DMS79 treated with DMSO at 0.1 percent for 48 hours (cell line): ENCODE results near the gene DOHH.

ENCODE experiments used
- DNase-seq: peaks from one replicate; lab custom pipeline; 2025; lab: John Stamatoyannopoulos, UW

The DOHH gene

DNA sequence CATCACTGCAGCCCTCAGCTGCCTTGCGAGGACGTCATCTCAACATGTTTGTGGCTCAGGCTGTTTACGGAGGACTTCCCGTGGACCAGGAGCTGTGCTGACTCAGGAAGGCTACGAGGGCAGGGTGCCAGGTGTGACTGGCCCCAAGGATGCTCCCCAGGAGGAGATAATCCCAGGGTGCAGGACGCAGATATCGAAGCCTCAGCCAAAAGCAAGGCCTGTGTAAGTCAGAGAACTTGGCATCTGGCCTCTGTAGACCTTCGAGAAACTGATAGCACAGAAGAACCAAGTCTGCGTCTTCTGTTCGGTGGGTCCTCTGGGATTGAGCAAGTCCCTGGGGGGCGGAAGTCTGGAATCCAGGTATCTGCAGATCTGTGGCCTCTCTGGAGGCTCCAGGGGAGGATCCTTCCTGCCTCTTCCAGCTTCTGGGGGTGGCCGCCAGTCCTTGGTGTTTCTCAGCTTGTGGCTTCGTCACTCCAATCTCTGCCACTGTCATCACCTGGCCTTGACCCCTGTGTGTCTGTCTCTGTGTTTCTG, 2.6 kb upstream of the DOHH start:
- DNase-seq, result no peak

GRCh38 chr19:3501780-3502179, 1.3 kb upstream of the DOHH start:
- no peak for DNase-seq

DNA sequence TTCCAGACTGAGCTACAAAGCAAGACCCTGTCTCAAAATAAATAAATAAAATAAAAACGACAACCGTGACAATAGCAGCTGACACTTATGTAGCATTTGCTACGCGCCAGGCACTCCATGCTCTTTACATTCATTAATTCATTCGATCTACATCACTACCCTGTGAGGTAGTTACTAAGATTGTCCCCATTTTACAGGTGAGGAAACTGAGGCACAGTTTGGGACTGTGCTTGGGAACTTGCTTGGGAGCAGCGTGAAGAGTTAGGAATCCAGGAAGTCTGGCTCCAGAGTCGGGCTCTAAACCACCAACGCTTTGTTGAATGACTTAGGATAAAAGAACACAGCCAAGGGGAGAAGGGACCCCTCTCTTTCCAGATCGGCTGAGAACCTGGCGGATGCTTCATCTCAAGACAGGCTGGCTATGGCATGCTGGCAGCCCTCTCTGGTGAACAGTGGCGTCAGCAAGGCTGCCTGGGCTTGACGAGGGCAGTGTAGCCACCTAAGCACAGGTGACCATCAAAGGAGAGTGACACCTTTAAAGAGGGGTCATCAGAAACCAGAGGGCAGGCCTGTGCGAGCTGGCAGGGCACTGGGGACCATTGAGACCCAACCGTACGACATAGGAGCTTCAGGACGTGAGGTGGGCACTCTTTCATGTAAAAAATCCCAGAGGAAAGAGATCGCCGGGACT, 591 bp downstream of the DOHH start:
- no peak for DNase-seq

- no peak for DNase-seq
Measured at GRCh38 chr19:3497757-3498520, 2.5 kb downstream of the DOHH start.

DNA sequence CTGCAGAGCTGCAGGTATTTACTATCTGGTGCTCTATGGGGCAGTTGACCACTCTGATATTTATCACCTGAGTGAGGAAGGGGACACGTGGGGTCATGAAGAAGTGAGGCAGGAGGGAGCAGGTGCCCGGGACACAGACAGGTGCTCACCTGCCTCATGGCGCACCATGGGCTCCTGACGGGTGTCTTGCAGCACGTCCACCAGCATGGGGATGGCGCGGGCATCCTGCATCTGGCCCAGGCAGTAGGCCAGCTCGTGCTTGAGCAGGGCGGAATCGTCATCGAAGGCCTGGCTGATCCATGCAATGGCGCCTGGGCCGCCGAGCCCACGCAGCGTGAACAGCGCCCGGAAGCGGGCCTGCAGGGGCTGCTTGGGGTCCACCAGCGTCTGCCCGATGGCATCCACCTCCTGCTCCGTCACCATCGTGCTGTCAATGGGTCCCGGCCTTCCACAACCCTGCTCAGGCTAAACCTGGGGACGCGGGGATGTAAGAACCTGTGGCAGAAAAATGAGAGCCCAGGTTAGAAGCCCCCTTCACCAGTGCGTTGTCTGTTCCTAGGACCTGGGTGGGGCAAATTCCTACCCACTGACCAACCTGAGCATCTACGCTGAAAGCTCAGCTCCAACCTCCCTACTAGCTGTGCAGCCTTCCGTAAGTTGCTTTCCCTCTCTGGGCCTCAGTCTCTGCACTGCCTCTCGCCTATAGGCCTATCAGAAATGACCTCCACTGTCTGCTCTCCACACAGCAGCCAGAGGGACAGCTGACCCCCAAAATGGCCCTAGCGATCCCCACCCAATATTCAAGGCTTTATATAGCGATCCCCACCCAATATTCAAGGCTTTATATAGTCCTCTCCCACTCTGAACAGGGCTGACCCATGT, 3.8 kb downstream of the DOHH start:
- DNase-seq, result no peak

GRCh38 chr19:3494559-3494958, 5.9 kb downstream of the DOHH start:
- no peak for DNase-seq

GRCh38 chr19:3494051-3494450, 6.4 kb downstream of the DOHH start:
- DNase-seq, result no peak

GRCh38 chr19:3493651-3494050, 6.8 kb downstream of the DOHH start:
- DNase-seq, result no peak

DNA sequence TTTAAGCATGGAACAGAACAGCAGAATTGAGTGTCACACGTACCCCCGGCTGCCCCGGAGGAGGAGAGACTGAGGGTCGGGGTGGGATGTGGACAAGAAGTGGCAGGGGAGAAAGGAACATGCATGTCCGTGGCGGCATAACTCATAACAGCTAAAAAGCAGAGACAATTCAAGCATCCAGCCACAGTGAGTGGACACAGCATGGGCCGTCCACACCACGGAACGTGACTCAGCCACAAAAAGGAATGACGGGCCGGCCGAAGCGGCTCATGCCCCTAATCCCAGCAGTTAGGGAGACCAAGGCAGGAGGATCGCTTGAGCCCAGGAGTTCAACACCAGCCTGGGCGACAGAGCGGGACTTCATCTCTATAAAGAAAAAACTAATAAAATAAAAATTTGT, 7.6 kb downstream of the DOHH start:
- no peak for DNase-seq

DNA sequence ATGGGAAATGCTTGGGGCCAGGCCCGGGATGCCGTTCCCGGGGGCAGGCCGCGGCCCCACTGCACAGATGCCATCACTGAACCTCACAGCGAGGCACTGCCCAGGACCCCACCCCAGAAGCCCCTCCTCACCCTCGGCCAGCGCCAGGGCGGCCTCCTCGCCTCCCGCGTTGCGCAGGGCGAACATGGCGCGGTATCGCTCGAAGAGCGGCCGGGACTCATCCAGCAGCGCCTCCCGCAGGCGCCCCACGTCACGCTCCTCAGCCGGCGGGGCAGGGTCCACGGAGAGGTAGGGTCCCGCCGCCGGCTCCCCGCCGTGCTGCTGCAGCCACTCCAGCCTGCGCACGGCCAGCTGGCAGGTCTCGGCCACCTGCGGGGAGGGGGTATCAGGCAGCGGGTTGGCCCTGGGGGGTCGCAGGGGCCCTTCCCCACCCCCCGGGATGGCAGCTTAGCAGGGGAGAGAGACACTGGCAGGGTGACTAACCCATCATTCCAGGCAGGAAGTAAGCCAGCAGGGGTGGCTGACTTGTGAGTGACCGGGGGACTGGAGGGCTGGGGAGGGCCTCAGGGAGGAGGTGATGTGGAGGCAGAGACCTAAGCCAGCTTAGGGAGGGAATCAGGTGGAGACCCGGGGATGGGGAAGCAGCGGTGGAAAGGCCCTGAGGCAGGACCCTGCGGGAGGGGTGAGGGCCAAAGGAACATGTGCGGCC, 8.2 kb downstream of the DOHH start:
- DNase-seq, result no peak

DNA sequence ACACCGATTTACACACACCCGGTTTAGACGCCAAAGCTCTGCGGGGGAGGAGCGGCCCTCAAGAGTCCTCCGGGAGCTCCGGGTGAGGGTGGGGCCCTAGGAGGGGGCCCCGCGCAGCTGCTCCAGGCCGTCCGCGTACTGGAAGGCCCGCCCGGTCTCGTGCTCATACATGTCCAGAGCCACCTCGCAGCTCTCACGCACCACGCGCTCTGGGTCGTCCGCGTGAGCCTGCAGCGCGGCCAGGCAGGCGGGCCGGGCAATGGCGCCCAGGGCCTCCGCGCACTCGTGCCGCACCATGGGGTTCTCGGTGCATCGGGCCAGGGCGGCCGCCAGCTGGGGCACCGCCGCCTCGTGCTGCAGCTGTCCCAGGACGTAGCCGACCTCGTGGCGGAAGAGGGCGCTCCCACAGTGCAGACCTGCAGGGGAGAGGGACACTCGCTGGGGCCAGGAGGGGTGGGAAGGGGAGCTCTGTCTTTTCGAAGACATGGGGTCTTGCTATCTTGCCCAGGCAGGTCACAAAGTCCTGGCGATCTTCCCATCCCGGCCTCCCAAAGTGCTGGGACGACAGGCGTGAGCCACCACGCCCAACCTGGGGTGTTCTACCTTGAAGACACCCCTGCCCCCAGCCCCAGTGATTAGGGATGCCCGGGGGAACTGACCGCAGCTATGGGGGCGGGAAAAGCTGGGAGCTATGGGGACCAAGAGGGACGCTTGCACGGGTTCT, 8.9 kb downstream of the DOHH start:
- DNase-seq, result no peak

DNA sequence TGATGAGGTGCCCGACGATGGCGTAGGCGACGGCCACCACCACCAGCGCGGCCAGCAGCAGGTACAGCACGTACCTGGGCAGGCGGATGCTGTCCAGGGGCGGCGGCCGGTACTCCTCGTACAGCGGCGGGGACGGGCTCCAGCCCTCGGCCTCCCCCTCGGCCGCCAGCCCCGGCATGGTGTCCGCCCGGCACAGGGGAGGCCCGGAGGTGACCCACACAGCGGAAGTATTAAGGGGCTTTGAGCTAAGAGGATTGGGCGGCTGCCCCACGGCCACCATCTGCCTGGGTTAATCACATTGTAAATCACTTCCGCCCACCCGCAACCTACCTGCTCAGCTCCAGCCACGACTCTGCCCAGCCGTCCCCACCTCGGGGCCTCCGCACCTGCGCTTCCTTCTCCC, 17.2 kb downstream of the DOHH start, which contains the start of gene SMIM44:
TSS of gene SMIM44 (minus strand) at position 216 of the 403 bp plus-strand sequence. CDS start at position 178, 38 bp downstream.
- no peak for DNase-seq

DNA sequence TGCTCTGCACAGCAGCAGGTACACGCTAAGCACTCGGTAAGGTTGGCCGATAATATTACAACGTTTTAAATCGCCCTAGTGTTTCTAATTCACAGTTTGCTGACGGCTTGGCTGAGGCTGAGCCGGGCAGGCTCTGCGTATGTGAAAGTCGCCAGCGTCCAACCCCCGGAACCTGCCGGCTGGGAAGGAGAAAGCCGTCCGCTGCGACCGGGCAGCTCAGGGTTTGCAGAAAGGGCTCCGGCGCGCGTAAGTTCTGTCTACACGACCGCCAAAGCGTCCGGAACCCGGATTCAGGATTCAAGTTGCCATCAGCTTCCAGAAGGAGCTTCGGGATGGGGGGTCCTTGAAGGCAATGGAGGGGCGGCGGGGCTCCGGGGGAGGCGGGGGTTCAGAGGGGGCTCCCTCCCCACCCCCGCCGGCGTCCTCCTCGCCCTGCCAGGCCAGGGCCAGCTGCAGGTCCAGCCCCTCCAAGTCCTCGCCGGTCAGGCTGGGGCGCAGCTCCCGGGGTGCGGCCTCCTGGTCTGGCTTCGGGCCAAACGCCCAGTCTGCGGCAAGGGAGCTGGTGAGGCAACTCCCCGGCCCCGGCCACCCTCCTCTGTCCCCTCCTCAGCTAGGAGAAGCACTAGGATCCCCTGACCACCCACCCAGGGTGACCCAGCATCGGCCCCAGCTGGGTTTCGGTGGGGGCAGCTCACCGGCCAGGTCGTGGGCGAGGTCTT, 17.8 kb downstream of the DOHH start:
- DNase-seq, result no peak

DNA sequence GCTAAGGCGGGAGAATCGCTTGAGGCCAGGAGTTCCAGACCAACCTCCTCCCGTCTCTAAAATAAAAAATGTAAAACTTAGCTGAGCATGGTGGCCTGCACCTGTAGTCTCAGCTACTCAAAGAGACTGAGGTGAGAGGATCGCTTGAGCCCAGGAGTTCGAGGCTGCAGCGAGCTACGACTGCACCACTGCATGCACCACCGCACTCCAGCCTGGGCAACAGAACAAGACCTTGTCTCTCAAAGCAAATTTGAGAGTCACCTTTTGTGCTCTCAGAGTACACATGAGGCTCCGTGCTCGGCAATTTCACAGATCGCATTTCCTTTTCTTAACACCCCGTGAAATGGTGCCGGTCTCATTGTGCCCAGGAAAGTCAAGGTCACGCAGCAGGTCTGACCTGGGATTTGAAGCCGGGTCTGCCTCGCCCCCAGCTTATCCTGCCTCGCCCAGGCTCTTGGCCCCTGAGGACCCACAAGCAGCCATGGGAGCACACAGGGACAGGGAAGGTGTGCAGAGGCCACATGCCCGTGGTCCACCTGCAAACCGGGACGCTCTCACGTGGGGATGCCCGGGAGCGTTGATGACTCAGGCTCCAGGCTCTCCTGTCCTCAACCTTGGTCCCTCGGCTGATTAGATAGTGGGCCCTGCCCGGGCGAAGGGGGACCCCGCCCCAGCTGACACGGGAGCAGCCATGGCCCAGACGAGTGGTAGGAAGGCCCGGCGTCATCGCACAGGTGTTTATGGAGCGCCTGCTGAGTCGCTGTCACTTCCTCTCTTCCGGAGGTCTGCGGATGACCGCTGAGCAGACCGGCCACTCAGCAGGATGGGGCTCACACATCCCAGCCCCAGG, 19.0 kb downstream of the DOHH start:
- DNase-seq, result no peak

GRCh38 chr19:3480383-3481091, 19.9 kb downstream of the DOHH start, which contains the start of gene SMIM24:
SMIM24 (minus strand) TSS chr19:3480525; CDS start chr19:3480463, 62 bp downstream.
- DNase-seq, result peak; percentile 6

DNA sequence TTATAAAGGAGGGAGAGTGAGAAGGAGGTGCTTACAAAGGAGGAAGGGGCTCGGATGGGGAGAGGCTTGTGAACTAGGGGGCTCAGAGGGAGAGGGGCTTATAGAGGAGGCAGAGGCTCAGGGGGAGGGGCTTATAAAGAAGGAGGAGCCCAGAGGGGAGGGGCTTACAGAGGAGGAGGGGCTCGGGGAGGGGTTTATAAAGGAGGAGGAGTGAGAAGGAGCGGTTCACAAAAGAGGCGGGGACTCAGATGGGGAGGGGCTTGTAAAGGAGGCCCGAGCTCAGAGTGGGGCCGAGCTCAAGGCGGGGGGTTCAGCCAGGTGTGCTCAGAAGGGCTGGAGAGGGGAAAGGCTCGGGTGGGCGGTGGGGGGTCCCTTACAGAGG, 20.6 kb downstream of the DOHH start:
- no peak for DNase-seq

- no peak for DNase-seq
Measured at GRCh38 chr19:3479177-3479833, 21.2 kb downstream of the DOHH start.
